ENCODE results near the gene TSPAN6.

Gene TSPAN6

DNA sequence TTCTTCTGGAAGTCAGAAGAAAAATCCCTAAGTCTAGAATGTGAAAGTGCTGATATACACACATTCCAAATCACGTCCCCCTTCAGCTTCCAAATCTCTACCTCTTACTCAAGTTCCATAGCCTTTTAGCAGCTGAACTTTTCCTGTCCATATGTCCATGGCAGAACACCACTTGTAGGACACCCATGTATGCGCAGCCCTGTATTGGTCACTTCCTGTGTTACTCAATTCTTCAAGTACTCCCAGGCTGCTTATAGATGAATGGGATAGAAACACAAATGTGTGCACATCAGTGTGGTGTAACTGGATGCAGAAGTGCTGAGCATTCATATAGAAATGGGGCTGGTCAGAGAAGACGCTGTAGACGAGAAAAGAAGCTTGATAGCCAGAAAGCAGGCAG lies 26.2 kb upstream of the TSPAN6 start:
- WGBS, result 94% methylated on average over 4 of the region's 4 CpGs
- no peaks in the 10 kb centered on the region for H3K27me3 ChIP-seq (ENCODE audit: insufficient read depth, low read length)
- H3K4me1 ChIP-seq (ENCODE audit: insufficient read depth, low read length), result no peaks in the 10 kb centered on the region
- H3K9ac ChIP-seq (ENCODE audit: low read depth, low read length), result no peak overlapping the region
- H3K4me3 ChIP-seq (ENCODE audit: low read length), result no peak overlapping the region
- no peak overlapping the region for H3K27ac ChIP-seq (ENCODE audit: low read depth, low read length)
- no peaks in the 10 kb centered on the region for H3K9me3 ChIP-seq (ENCODE audit: insufficient read depth, low read depth, low read length)
- no peaks in the 10 kb centered on the region for H3K36me3 ChIP-seq (ENCODE audit: insufficient read depth, low read length)

DNA sequence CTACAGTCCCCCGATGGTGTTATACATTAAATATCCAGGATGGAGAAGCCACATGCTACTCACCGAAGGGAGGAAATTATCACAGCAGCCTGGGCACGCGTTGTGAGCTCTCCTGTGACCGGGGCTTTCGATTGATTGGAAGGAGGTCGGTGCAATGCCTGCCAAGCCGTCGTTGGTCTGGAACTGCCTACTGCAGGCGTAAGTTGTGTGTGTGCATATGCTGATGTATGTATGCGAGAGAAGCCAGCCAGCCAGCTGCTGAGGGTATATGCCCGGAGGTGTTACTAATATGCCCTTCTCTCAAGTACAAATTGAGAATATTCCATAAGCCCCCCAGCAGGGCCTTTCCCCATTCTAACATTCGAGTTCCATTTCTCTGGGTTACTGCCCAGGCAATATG lies 25.6 kb upstream of the TSPAN6 start:
- WGBS, result 92% methylated on average over 13 of the region's 13 CpGs
- Histone ChIP-seq H3K36me3 (ENCODE audit: insufficient read depth, low read length) (no peaks in the 10 kb centered on the region), H3K9ac (ENCODE audit: low read depth, low read length) (no peak overlapping the region), H3K27ac (ENCODE audit: low read depth, low read length) (no peak overlapping the region), H3K4me3 (ENCODE audit: low read length) (no peak overlapping the region), H3K4me1 (ENCODE audit: insufficient read depth, low read length) (no peaks in the 10 kb centered on the region), H3K27me3 (ENCODE audit: insufficient read depth, low read length) (no peaks in the 10 kb centered on the region), H3K9me3 (ENCODE audit: insufficient read depth, low read depth, low read length) (no peaks in the 10 kb centered on the region)

- WGBS, result 100% methylated on average over 4 of the region's 4 CpGs
These were observed 23.0 kb upstream of the TSPAN6 start for GRCh38 chrX:100659431-100660137.

DNA sequence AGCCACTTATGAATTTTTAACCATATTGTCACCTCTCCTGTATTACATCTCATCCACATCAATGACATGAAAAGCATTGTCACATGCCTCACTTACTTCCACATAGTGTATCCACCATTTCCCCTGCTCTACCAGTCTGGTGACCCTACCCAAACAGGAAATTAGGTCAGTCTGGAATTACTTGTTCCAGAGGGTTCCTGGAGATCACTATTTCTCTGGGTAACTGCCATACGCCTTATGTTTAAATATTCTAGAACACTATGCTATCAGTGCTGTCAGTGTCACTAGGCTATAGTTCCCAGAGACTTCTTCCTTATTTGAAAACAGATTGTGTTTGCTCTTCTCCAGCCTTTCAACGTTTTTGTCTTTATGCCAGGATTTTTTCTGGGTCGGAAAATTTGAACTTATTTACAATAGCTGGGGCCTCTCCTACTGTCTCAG lies 22.4 kb upstream of the TSPAN6 start:
- WGBS, result 84% methylated on average over 3 of the region's 3 CpGs
- Histone ChIP-seq H3K27ac (ENCODE audit: low read depth, low read length) (no peak overlapping the region), H3K36me3 (ENCODE audit: insufficient read depth, low read length) (no peaks in the 10 kb centered on the region), H3K4me1 (ENCODE audit: insufficient read depth, low read length) (no peaks in the 10 kb centered on the region), H3K27me3 (ENCODE audit: insufficient read depth, low read length) (no peaks in the 10 kb centered on the region), H3K9me3 (ENCODE audit: insufficient read depth, low read depth, low read length) (no peaks in the 10 kb centered on the region), H3K9ac (ENCODE audit: low read depth, low read length) (no peak overlapping the region), H3K4me3 (ENCODE audit: low read length) (no peak overlapping the region)

More at GRCh38 chrX:100659431-100660137, 23.0 kb upstream of the TSPAN6 start:
- Histone ChIP-seq H3K27me3 (ENCODE audit: insufficient read depth, low read length) (no peaks in the 10 kb centered on the region), H3K36me3 (ENCODE audit: insufficient read depth, low read length) (no peaks in the 10 kb centered on the region), H3K4me1 (ENCODE audit: insufficient read depth, low read length) (no peaks in the 10 kb centered on the region), H3K27ac (ENCODE audit: low read depth, low read length) (no peak overlapping the region), H3K9ac (ENCODE audit: low read depth, low read length) (no peak overlapping the region), H3K9me3 (ENCODE audit: insufficient read depth, low read depth, low read length) (no peaks in the 10 kb centered on the region), H3K4me3 (ENCODE audit: low read length) (no peak overlapping the region)

- 51% methylated on average over 3 of the region's 3 CpGs for WGBS
- Histone ChIP-seq H3K36me3 (ENCODE audit: insufficient read depth, low read length) (no peaks in the 10 kb centered on the region), H3K27ac (ENCODE audit: low read depth, low read length) (no peak overlapping the region), H3K4me3 (ENCODE audit: low read length) (no peak overlapping the region), H3K27me3 (ENCODE audit: insufficient read depth, low read length) (no peaks in the 10 kb centered on the region), H3K9me3 (ENCODE audit: insufficient read depth, low read depth, low read length) (no peaks in the 10 kb centered on the region), H3K9ac (ENCODE audit: low read depth, low read length) (no peak overlapping the region), H3K4me1 (ENCODE audit: insufficient read depth, low read length) (peaks cover 9% of the 10 kb centered on the region; the same call in 1 of the 2 replicates)
These were observed 17.7 kb upstream of the TSPAN6 start for GRCh38 chrX:100654261-100654660.

- Histone ChIP-seq H3K4me3 (ENCODE audit: low read length) (no peak overlapping the region), H3K36me3 (ENCODE audit: insufficient read depth, low read length) (no peaks in the 10 kb centered on the region), H3K4me1 (ENCODE audit: insufficient read depth, low read length) (peaks cover 17% of the 10 kb centered on the region), H3K9ac (ENCODE audit: low read depth, low read length) (no peak overlapping the region), H3K27me3 (ENCODE audit: insufficient read depth, low read length) (no peaks in the 10 kb centered on the region), H3K27ac (ENCODE audit: low read depth, low read length) (no peak overlapping the region), H3K9me3 (ENCODE audit: insufficient read depth, low read depth, low read length) (no peaks in the 10 kb centered on the region)
- WGBS, result 90% methylated on average over 2 of the region's 2 CpGs
These were observed 15.7 kb upstream of the TSPAN6 start for GRCh38 chrX:100652266-100652665.

- Histone ChIP-seq H3K27me3 (ENCODE audit: insufficient read depth, low read length) (no peaks in the 10 kb centered on the region), H3K27ac (ENCODE audit: low read depth, low read length) (no peak overlapping the region)
- WGBS, result 100% methylated on average over 1 of the region's 1 CpG
These were observed 14.2 kb upstream of the TSPAN6 start for GRCh38 chrX:100650841-100651240.

GRCh38 chrX:100649550-100650356 lies 13.1 kb upstream of the TSPAN6 start:
- Histone ChIP-seq H3K9ac (ENCODE audit: low read depth, low read length) (no peak overlapping the region), H3K27me3 (ENCODE audit: insufficient read depth, low read length) (no peaks in the 10 kb centered on the region), H3K4me1 (ENCODE audit: insufficient read depth, low read length) (peaks cover 17% of the 10 kb centered on the region), H3K36me3 (ENCODE audit: insufficient read depth, low read length) (no peaks in the 10 kb centered on the region), H3K27ac (ENCODE audit: low read depth, low read length) (peak overlapping the region; percentile 49; the same call in 1 of the 2 replicates), H3K9me3 (ENCODE audit: insufficient read depth, low read depth, low read length) (no peaks in the 10 kb centered on the region), H3K4me3 (ENCODE audit: low read length) (no peak overlapping the region)
- 66% methylated on average over 12 of the region's 12 CpGs for WGBS

More at GRCh38 chrX:100650841-100651240, 14.2 kb upstream of the TSPAN6 start:
- peaks cover 17% of the 10 kb centered on the region for H3K4me1 ChIP-seq (ENCODE audit: insufficient read depth, low read length)
- H3K9ac ChIP-seq (ENCODE audit: low read depth, low read length), result no peak overlapping the region
- no peaks in the 10 kb centered on the region for H3K36me3 ChIP-seq (ENCODE audit: insufficient read depth, low read length)
- H3K4me3 ChIP-seq (ENCODE audit: low read length), result no peak overlapping the region
- H3K9me3 ChIP-seq (ENCODE audit: insufficient read depth, low read depth, low read length), result no peaks in the 10 kb centered on the region

GRCh38 chrX:100648458-100649417 lies 12.1 kb upstream of the TSPAN6 start:
- Histone ChIP-seq H3K27ac (ENCODE audit: low read depth, low read length) (peak overlapping the region; percentile 49; the same call in 1 of the 2 replicates), H3K9ac (ENCODE audit: low read depth, low read length) (no peak overlapping the region), H3K4me1 (ENCODE audit: insufficient read depth, low read length) (peaks cover 17% of the 10 kb centered on the region), H3K4me3 (ENCODE audit: low read length) (no peak overlapping the region), H3K36me3 (ENCODE audit: insufficient read depth, low read length) (no peaks in the 10 kb centered on the region), H3K27me3 (ENCODE audit: insufficient read depth, low read length) (no peaks in the 10 kb centered on the region), H3K9me3 (ENCODE audit: insufficient read depth, low read depth, low read length) (no peaks in the 10 kb centered on the region)
- WGBS, result 54% methylated on average over 3 of the region's 8 CpGs

GRCh38 chrX:100647739-100648138 lies 11.1 kb upstream of the TSPAN6 start:
- Histone ChIP-seq H3K27me3 (ENCODE audit: insufficient read depth, low read length) (no peaks in the 10 kb centered on the region), H3K27ac (ENCODE audit: low read depth, low read length) (no peak overlapping the region), H3K4me1 (ENCODE audit: insufficient read depth, low read length) (peaks cover 17% of the 10 kb centered on the region), H3K9ac (ENCODE audit: low read depth, low read length) (no peak overlapping the region), H3K4me3 (ENCODE audit: low read length) (no peak overlapping the region), H3K36me3 (ENCODE audit: insufficient read depth, low read length) (no peaks in the 10 kb centered on the region), H3K9me3 (ENCODE audit: insufficient read depth, low read depth, low read length) (no peaks in the 10 kb centered on the region)
- WGBS, result 64% methylated on average over 1 of the region's 2 CpGs
